ENCODE measurements around the gene PRR7. TPM values are rescaled to one million over a fixed set of nuclear protein-coding genes. Genes with fewer than 3 reads are reported as not detected.

Gene PRR7
- total and polyA plus RNA-seq, 2 of the 13 experiments (the other 11 are each of a cell fraction or from before 2014, with no cell fraction given): 4.8 to 5.0 TPM

- TF ChIP-seq ZNF704 (CRISPR knock-in tag; IDR thresholded peaks at IDR 0.05; ENCODE audit: borderline replicate concordance): 0 out of 2 replicates have a peak, but pooled peaks have one; percentile 67
- TF ChIP-seq ELF3 (CRISPR knock-in tag; IDR thresholded peaks at IDR 0.05): no peak; the same call in 1 of the 2 replicates
- no peak for TF ChIP-seq SOX6 (IDR thresholded peaks at IDR 0.05)
- peak; percentile 64; the same call in 1 of the 2 replicates for TF ChIP-seq SOX6 (CRISPR knock-in tag; IDR thresholded peaks at IDR 0.05)
- no peak for TF ChIP-seq ERF (CRISPR knock-in tag; IDR thresholded peaks at IDR 0.05)
- TF ChIP-seq ZNF557 (CRISPR knock-in tag; IDR thresholded peaks at IDR 0.05): peak; percentile 78; the same call in 1 of the 2 replicates
- TF ChIP-seq PHF21A (CRISPR knock-in tag; IDR thresholded peaks at IDR 0.05): peak; percentile 78; the same call in 1 of the 2 replicates
- no peak for TF ChIP-seq HHEX (CRISPR knock-in tag; IDR thresholded peaks at IDR 0.05)
- TF ChIP-seq MBNL3 (CRISPR knock-in tag; conservative IDR thresholded peaks at IDR 0.05): no peak
- TF ChIP-seq, protein P1, sequence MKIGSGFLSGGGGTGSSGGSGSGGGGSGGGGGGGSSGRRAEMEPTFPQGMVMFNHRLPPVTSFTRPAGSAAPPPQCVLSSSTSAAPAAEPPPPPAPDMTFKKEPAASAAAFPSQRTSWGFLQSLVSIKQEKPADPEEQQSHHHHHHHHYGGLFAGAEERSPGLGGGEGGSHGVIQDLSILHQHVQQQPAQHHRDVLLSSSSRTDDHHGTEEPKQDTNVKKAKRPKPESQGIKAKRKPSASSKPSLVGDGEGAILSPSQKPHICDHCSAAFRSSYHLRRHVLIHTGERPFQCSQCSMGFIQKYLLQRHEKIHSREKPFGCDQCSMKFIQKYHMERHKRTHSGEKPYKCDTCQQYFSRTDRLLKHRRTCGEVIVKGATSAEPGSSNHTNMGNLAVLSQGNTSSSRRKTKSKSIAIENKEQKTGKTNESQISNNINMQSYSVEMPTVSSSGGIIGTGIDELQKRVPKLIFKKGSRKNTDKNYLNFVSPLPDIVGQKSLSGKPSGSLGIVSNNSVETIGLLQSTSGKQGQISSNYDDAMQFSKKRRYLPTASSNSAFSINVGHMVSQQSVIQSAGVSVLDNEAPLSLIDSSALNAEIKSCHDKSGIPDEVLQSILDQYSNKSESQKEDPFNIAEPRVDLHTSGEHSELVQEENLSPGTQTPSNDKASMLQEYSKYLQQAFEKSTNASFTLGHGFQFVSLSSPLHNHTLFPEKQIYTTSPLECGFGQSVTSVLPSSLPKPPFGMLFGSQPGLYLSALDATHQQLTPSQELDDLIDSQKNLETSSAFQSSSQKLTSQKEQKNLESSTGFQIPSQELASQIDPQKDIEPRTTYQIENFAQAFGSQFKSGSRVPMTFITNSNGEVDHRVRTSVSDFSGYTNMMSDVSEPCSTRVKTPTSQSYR (CRISPR knock-in tag; IDR thresholded peaks at IDR 0.05; ENCODE audit: borderline replicate concordance): 0 out of 2 replicates have a peak, but pooled peaks have one; percentile 34
- TF ChIP-seq SIX1 (CRISPR knock-in tag; IDR thresholded peaks at IDR 0.05; ENCODE audit: borderline replicate concordance): 0 out of 2 replicates have a peak, but pooled peaks have one; percentile 29
- TF ChIP-seq ZFP37 (CRISPR knock-in tag; IDR thresholded peaks at IDR 0.05; ENCODE audit: borderline replicate concordance): peak; percentile 67; the same call in 1 of the 2 replicates
- peak; percentile 55; the same call in 1 of the 2 replicates for TF ChIP-seq HDAC2 (CRISPR knock-in tag; IDR thresholded peaks at IDR 0.05)
- TF ChIP-seq, protein P2, sequence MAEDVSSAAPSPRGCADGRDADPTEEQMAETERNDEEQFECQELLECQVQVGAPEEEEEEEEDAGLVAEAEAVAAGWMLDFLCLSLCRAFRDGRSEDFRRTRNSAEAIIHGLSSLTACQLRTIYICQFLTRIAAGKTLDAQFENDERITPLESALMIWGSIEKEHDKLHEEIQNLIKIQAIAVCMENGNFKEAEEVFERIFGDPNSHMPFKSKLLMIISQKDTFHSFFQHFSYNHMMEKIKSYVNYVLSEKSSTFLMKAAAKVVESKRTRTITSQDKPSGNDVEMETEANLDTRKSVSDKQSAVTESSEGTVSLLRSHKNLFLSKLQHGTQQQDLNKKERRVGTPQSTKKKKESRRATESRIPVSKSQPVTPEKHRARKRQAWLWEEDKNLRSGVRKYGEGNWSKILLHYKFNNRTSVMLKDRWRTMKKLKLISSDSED (CRISPR knock-in tag; IDR thresholded peaks at IDR 0.05): no peak
- TF ChIP-seq, protein P3, sequence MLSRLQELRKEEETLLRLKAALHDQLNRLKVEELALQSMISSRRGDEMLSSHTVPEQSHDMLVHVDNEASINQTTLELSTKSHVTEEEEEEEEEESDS (CRISPR knock-in tag; IDR thresholded peaks at IDR 0.05; ENCODE audit: borderline replicate concordance): no peak
- 0 out of 2 replicates have a peak, but pooled peaks have one; percentile 28 for TF ChIP-seq ZNF142 (CRISPR knock-in tag; IDR thresholded peaks at IDR 0.05)
- TF ChIP-seq TCF7L2 (IDR thresholded peaks at IDR 0.05; ENCODE audit: low read depth, low read length): no peak
- TF ChIP-seq WIZ (CRISPR knock-in tag; IDR thresholded peaks at IDR 0.05): no peak
Observed at GRCh38 chr5:177425801-177426565, 20.6 kb upstream of the PRR7 start (continued).

All from HepG2 (cell line).